Endothelial cell of umbilical vein (primary cell): ENCODE results near the gene PRKCI. TPM values are rescaled to one million over a fixed set of nuclear protein-coding genes. Genes with fewer than 3 reads are reported as not detected.
"Not testable (repeated sequence)": the region's sequence is repeated elsewhere in the genome, so short reads cannot be mapped to it uniquely, and the experiment has no call there.

Source experiments
- BruUV-seq: library from RNA; stranded (reverse); fragments of 400-500 nt; replicated peaks from 2 replicates; lab custom pipeline; 2021; lab: Mats Ljungman, UMichigan
- CTCF ChIA-PET: fragments of 300-600, 350-600 bp; sonication (Branson Sonifier 250); formaldehyde crosslinking; loops from one replicate; lab custom pipeline; 2021; ENCODE audit warnings: antibody characterized with exemption, inconsistent platforms; lab: Charles Lee
- POLR2A ChIA-PET: fragments of 300-600, 350-600 bp; sonication (Branson Sonifier 250); formaldehyde crosslinking; loops from one replicate; lab custom pipeline; 2021; ENCODE audit warnings: antibody characterized with exemption, inconsistent platforms; lab: Charles Lee
- DNase-seq: peaks from one replicate; pipeline ENCODE4 v3.0.0-alpha.2; 2011; ENCODE audit warnings: low read depth, low spot score
- FAIRE-seq: peaks from 2 replicates; lab custom pipeline; 2011; peaks lifted over from hg19 to GRCh38; lab: Jason Lieb, UNC
- H2AFZ ChIP-seq: 2 replicates; pipeline ENCODE4 v1.6.0; 2012; ENCODE audit warnings: low read depth, low read length, control low read depth, inconsistent platforms
- H3K27ac ChIP-seq: 2 replicates; pipeline ENCODE4 v1.5.1; 2011; ENCODE audit warnings: low read depth, mild to moderate bottlenecking, control low read depth, low read length, moderate library complexity; ENCODE audit not compliant: insufficient read depth
- H3K27me3 ChIP-seq, 2 experiments: 2 replicates each; pipeline versions ENCODE4 v1.6.0 to v1.6.1; 2011; ENCODE audit warnings: low read length in 2 of 2, mixed read lengths in 1 of 2; ENCODE audit not compliant: control insufficient read depth in 2 of 2, insufficient read depth in 2 of 2
- H3K36me3 ChIP-seq, 2 experiments: 2 replicates in 1 of 2; 3 replicates in 1 of 2; pipeline ENCODE4 v1.5.1; 2011; ENCODE audit warnings: low read length in 2 of 2, mild to moderate bottlenecking in 1 of 2, moderate library complexity in 1 of 2; ENCODE audit not compliant: control insufficient read depth in 2 of 2, insufficient read depth in 2 of 2; ENCODE audit errors: extremely low read depth in 1 of 2
- H3K4me1 ChIP-seq: 3 replicates; pipeline ENCODE4 v1.5.1; 2011; ENCODE audit warnings: mild to moderate bottlenecking, low read length; ENCODE audit not compliant: control insufficient read depth, insufficient read depth; ENCODE audit errors: extremely low read depth
- H3K4me2 ChIP-seq: 2 replicates; pipeline ENCODE4 v1.6.1; 2011; ENCODE audit warnings: low read length, control low read depth, mixed read lengths; ENCODE audit not compliant: insufficient read depth
- H3K4me3 ChIP-seq, 3 experiments: fragments of 200-600 bp in 1 of 3; sonication (generic), shearing (Covaris generic) in 1 of 3; replicated peaks in 1 of 3; 2 replicates each; pipeline ENCODE4 v1.5.1; 2011 to 2016; ENCODE audit warnings: control low read depth in 3 of 3, low read length in 3 of 3, mild to moderate bottlenecking in 2 of 3, inconsistent platforms in 1 of 3, low read depth in 1 of 3, moderate library complexity in 1 of 3; ENCODE audit not compliant: insufficient read depth in 1 of 3
- H3K79me2 ChIP-seq: 2 replicates; pipeline ENCODE4 v1.6.0; 2012; ENCODE audit warnings: low read length, inconsistent platforms; ENCODE audit not compliant: control insufficient read depth, insufficient read depth
- H3K9ac ChIP-seq: replicated peaks from 2 replicates; pipeline ENCODE3; 2011; ENCODE audit warnings: low read length, control low read depth; ENCODE audit not compliant: insufficient read depth; ENCODE audit errors: extremely low read depth
- H3K9me1 ChIP-seq: replicated peaks from 3 replicates; pipeline ENCODE4 v1.6.0; 2011; ENCODE audit warnings: mild to moderate bottlenecking, low read length; ENCODE audit not compliant: control insufficient read depth, insufficient read depth; ENCODE audit errors: extremely low read depth
- H3K9me3 ChIP-seq: replicated peaks from 2 replicates; pipeline ENCODE4 v1.5.1; 2012; ENCODE audit warnings: low read length, inconsistent platforms; ENCODE audit not compliant: control insufficient read depth, insufficient read depth
- H4K20me1 ChIP-seq: replicated peaks from 2 replicates; pipeline ENCODE3; 2011; ENCODE audit warnings: mild to moderate bottlenecking, low read length; ENCODE audit not compliant: control insufficient read depth, insufficient read depth; ENCODE audit errors: extremely low read depth
- EZH2 ChIP-seq: IDR thresholded peaks from 2 replicates; pipeline ENCODE4 v1.6.1; 2012; ENCODE audit warnings: borderline replicate concordance, low read depth, mild to moderate bottlenecking, moderate library complexity, low read length, inconsistent platforms; ENCODE audit not compliant: severe bottlenecking
- FOS ChIP-seq: IDR thresholded peaks from 2 replicates; pipeline ENCODE4 v1.6.1; 2011; ENCODE audit warnings: mild to moderate bottlenecking, low read length, moderate library complexity, borderline replicate concordance; ENCODE audit not compliant: insufficient read depth
- GATA2 ChIP-seq: IDR thresholded peaks from 2 replicates; pipeline ENCODE4 v1.7.0; 2011; ENCODE audit warnings: low read depth, mild to moderate bottlenecking, moderate library complexity, mixed read lengths, low read length; ENCODE audit not compliant: insufficient read length, insufficient read depth
- JUN ChIP-seq: IDR thresholded peaks from 2 replicates; pipeline ENCODE4 v1.6.1; 2011; ENCODE audit warnings: borderline replicate concordance, low read depth; ENCODE audit not compliant: insufficient read length, insufficient read depth
- MAX ChIP-seq: IDR thresholded peaks from 2 replicates; pipeline ENCODE4 v1.6.1; 2011; ENCODE audit not compliant: insufficient read depth, insufficient read length
- MYC ChIP-seq: IDR thresholded peaks from one replicate; pipeline ENCODE4 v1.6.1; 2011; ENCODE audit warnings: mild to moderate bottlenecking, low read depth, low read length
- POLR2A ChIP-seq: IDR thresholded peaks from 2 replicates; pipeline ENCODE4 v1.6.1; 2012; ENCODE audit warnings: low read depth, mild to moderate bottlenecking, control low read depth, low read length
- POLR2AphosphoS5 ChIP-seq: IDR thresholded peaks from 2 replicates; pipeline ENCODE4 v1.6.1; 2012; ENCODE audit warnings: low read depth, mild to moderate bottlenecking, control low read depth, low read length, moderate library complexity; ENCODE audit not compliant: insufficient read depth
- dilution Hi-C: fragments of 300-500 bp; cut with MboI; formaldehyde crosslinking; loops from one replicate; pipeline ENCODE4 v1.15.0; 2019; ENCODE audit warnings: low sequenced_read_pairs; ENCODE audit not compliant: extremely low pct_ligation_motif_present
- intact Hi-C: fragments of 100-400 bp; cut with micrococcal nuclease; formaldehyde crosslinking; loops from one replicate; pipeline ENCODE4 v1.10.0; 2022
- polyA plus RNA-seq, 4 experiments: library from polyadenylated mRNA; depleted of rRNA in 3 of 4; stranded (reverse) in 3 of 4; unstranded in 1 of 4; fragments of >200 nt; gene quantifications; 2 replicates each; pipeline versions ENCODE4 v1.2.1 to v1.2.3, GENCODE V29; 2011 to 2012; ENCODE audit warnings: missing spikeins in 1 of 4
- total RNA-seq: library from RNA; stranded (reverse); gene quantifications from 2 replicates; pipeline ENCODE4 v1.2.3, GENCODE V29; 2021

Gene PRKCI
- total and polyA plus RNA-seq, 2 donors (not counting 3 experiments of a cell fraction or from before 2014, with no cell fraction given) = 7.1 to 23.9 TPM

- ChIA-PET POLR2A (interaction anchor here (0.7 to 1.2 kb wide), 3 partner anchors 9 to 14 kb away, joined by 3 to 5 read pairs (median 4); partner anchors contain the start of gene SKIL), CTCF (interaction anchor here (1.1 to 2.0 kb wide), 4 partner anchors 9 to 19 kb away, joined by 3 to 7 read pairs (median 5); no protein-coding TSS in a partner anchor)
- H3K27me3 ChIP-seq, BruUV-seq, FAIRE-seq, dilution Hi-C loops, H3K36me3 ChIP-seq, H3K4me3 ChIP-seq, H3K79me2 ChIP-seq, H3K9me3 ChIP-seq, H3K9me1 ChIP-seq, H4K20me1 ChIP-seq: not testable (repeated sequence)
- Histone ChIP-seq H3K9ac (peak overlapping the region; percentile 56), H3K27ac (peak overlapping the region; percentile 72), H3K4me2 (peak overlapping the region; percentile 17), H3K4me1 (peaks cover 13% of the 10 kb centered on the region), H2AFZ (peak overlapping the region; percentile 39)
- peak; percentile 69 for DNase-seq
- intact Hi-C loops = loop anchor here (1.0 kb wide), 2 partner anchors 12 to 13 kb away; no protein-coding TSS in a partner anchor
- TF ChIP-seq FOS (peak; percentile 7), JUN (peak; percentile 20), POLR2AphosphoS5 (peak; percentile 35), GATA2 (peak; percentile 68)
Observed at GRCh38 chr3:170343859-170344258, 121.6 kb downstream of the PRKCI start.

GRCh38 chr3:170344971-170345370 lies 122.7 kb downstream of the PRKCI start:
- intact Hi-C loops (loop anchor here (1.0 kb wide), 2 partner anchors 11 to 14 kb away; no protein-coding TSS in a partner anchor), dilution Hi-C loops (no loop called here)

More at GRCh38 chr3:170344971-170345370, 122.7 kb downstream of the PRKCI start:
- no peaks in the 10 kb centered on the region for H4K20me1 ChIP-seq
- BruUV-seq = no TSS peak
- FAIRE-seq (no peak), DNase-seq (peak; percentile 31)
- no peak overlapping the region for H3K9ac ChIP-seq
- no peaks in the 10 kb centered on the region for H3K9me1 ChIP-seq
- H3K27me3 ChIP-seq = no peaks in the 10 kb centered on the region
- H3K4me2 ChIP-seq = no peak overlapping the region
- peak overlapping the region; percentile 70 for H2AFZ ChIP-seq
- H3K27ac ChIP-seq = peak overlapping the region; percentile 72
- no peaks in the 10 kb centered on the region for H3K79me2 ChIP-seq
- no peaks in the 10 kb centered on the region for H3K9me3 ChIP-seq
- H3K4me1 ChIP-seq = peaks cover 13% of the 10 kb centered on the region
- no peak overlapping the region for H3K4me3 ChIP-seq
- CTCF ChIA-PET = interaction anchor here (1.3 to 2.0 kb wide), 2 partner anchors 9 to 17 kb away, joined by 3 to 7 read pairs; no protein-coding TSS in a partner anchor
- POLR2A ChIA-PET = interaction anchor here (0.6 kb wide), 1 partner anchor 429 kb away, joined by 4 read pairs; no protein-coding TSS in a partner anchor
- TF ChIP-seq POLR2AphosphoS5 (no peak), FOS (no peak), EZH2 (no peak), JUN (no peak), MYC (no peak), MAX (no peak), GATA2 (no peak), POLR2A (no peak)
- H3K36me3 ChIP-seq = no peaks in the 10 kb centered on the region
